GM08714 (cell line): ENCODE measurements around the gene SPRED3.
"Not testable (repeated sequence)": the region's sequence is repeated elsewhere in the genome, so short reads cannot be mapped to it uniquely, and the experiment has no call there.

Experiments
- H3K4me3 ChIP-seq: fragments of 200-500 bp; sonication (Bioruptor generic); 2 replicates; pipeline ENCODE4 v1.5.1; 2014; ENCODE audit warnings: mild to moderate bottlenecking, low read length, inconsistent platforms
- ZNF274 ChIP-seq: IDR thresholded peaks from 2 replicates; pipeline ENCODE4 v1.6.1; 2012; ENCODE audit warnings: mild to moderate bottlenecking, low read depth, low read length

SPRED3 gene, protein sequence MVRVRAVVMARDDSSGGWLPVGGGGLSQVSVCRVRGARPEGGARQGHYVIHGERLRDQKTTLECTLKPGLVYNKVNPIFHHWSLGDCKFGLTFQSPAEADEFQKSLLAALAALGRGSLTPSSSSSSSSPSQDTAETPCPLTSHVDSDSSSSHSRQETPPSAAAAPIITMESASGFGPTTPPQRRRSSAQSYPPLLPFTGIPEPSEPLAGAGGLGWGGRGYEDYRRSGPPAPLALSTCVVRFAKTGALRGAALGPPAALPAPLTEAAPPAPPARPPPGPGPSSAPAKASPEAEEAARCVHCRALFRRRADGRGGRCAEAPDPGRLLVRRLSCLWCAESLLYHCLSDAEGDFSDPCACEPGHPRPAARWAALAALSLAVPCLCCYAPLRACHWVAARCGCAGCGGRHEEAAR

DNA sequence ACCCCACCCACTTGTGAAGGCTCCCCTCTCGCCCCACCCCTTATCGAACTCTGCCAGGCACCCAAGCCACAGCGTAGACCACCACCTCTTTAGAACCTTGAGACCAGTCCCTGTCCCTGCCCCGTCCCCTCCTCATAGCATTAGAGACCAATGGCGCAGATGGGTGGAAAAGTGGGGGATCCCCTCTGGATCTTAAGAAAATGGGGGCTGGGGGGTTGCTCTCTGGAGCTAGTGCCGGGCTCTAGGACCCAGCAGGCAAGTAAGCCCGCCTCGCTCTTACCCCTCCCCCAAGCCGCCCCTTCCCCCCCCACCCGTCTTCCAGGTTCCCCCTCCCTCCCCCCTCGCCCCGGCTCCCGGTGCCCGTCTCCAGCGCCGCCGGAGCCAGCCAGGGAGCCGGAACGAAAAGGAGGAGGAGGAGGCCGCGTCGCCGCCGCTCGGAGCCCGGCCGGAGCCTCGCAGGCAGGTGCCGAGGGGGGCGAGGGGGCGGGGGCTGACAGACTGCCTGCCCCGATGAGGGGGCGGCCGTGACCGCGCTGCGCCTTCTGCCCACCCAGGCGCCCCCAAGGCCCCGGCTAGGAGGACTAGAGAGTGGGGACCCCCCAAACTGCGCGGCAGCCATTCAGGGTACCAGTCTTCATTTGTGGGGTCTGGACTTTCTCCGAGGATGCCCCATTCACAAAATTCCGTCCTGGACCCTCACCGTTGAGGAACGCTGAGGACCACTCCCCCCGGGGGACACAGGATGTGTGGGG is at the start of gene SPRED3:
SPRED3 (plus strand) TSS at position 349 of the 752 bp plus-strand sequence. CDS start 1,606 bp downstream, outside the sequence.
- no peak for TF ChIP-seq ZNF274

DNA sequence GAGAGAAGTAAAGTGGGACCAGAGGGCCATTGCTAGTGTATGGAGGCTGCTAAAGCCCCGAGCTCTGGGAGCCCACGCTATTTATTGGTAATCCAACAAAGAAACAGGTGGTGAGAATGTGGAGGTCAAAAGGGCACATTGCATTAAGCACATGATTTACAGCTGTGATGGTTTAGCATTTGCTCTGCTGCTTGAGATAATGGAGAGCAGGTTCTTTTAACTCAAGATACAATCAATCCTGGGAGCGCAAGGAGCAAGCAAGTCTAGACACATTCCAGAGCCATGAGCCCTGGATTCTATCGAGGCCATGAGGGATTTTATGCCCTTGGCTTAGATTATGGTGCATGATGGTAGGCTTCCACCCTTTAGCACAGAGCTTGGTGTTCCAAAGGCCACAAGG is 49.5 kb upstream of the SPRED3 start:
- not testable (repeated sequence) for H3K4me3 ChIP-seq

More for the DNA sequence above, at the start of gene SPRED3:
- peak within 1 kb of the TSS; percentile 53 for H3K4me3 ChIP-seq

DNA sequence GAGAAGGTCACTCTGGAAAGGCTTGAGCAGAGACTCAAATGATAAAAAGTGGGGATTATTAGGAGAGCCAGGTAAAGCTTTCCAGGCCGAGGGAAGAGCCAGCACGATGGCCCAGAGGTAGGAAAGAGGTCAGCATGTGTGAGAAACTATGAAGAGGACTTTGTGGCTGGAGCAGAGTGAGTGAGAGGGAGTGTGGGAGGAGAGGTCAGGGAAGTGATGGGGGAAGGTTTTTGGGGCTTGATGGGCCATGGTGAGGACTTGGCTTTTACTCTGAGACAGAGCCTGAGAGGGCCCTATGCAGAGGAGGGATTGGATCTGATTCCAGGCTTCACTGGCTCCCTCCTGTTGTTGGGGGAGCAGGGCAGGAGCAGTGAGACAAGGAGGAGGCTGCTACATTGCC is 47.6 kb upstream of the SPRED3 start:
- no peak for TF ChIP-seq ZNF274
- H3K4me3 ChIP-seq, result no peak overlapping the region

DNA sequence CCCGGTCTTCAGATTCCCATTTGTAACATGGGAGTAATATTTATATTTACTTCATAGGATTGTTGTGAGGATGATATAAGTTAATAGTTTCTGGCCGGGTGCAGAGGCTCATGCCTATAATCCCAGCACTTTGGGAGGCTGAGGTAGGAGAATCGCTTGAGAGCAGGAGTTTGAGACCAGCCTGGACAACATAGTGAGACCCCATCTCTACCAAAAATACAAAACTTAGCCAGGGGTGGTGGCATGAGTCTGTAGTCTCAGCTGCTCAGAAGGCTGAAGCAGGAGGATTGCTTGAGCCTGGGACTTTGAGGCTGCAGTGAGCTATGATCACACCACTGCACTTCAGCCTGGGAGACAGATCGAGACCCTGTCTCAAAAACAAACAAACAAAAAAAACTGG is 41.7 kb upstream of the SPRED3 start:
- H3K4me3 ChIP-seq, result no peak overlapping the region
- TF ChIP-seq ZNF274, result no peak

DNA sequence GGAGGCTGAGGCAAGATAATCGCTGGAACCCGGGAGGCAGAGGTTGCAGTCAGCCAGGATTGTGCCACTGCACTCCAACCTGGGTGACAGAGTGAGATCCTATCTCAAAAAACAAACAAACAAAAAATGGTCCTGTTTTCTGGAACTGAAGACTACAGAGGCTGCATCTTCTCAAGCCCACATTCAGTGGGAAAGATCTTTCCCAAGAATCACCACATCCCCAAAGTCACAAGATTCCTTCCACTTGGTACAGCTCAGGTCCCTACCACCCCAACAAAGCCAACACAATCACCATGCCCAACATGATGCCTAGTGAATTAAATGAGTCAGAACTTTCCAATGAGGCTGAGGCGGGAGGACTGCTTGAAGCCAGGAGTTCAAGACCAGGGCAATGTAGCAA is 37.6 kb upstream of the SPRED3 start:
- no peak overlapping the region for H3K4me3 ChIP-seq
- no peak for TF ChIP-seq ZNF274

DNA sequence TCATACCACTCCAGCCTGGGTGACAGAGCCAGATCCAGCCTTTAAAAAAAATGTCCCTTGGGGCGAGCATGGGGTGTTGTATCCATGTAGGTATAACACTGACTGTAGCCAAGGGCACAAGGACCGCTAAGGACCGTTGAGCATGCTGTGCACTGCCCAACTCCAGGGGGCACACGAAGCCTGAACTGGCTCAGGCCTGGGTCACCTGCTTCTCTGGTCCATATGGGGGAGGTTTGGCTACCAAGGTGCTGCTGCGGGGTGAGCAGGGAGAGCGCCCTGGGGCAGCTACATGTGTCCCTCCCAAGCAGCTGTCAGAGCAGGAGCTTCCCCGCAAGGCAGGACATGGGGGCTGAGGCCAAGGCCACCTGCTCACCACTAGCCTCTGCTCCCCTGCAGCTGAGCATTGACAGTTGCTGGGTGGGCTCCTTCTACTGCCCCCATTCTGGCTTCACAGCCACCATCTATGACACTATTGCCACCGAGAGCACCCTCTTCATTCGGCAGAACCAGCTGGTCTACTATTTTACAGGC is 36.6 kb upstream of the SPRED3 start:
- no peak for TF ChIP-seq ZNF274

DNA sequence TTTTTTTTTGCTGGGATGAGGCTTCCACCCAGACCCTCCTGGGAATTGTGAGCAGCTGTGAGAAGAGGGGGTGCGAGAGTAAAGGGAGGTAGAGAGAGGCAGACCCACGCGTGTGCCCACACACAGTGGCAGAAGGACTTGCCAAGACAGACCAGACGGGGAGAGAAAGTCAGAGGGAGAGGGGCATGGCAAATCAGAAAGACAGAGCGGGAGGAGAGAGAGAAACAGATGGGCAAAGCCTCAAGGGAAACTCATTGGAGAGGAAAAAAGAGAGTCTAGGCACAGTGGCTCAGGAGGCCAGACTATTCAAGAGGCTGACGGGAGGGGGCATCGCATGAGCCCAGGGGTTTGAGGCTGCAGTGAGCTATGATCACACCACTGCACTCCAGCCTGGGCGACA is 35.9 kb upstream of the SPRED3 start:
- no peak overlapping the region for H3K4me3 ChIP-seq
- TF ChIP-seq ZNF274, result no peak

More for the DNA sequence above, 36.6 kb upstream of the SPRED3 start:
- H3K4me3 ChIP-seq, result no peak overlapping the region

DNA sequence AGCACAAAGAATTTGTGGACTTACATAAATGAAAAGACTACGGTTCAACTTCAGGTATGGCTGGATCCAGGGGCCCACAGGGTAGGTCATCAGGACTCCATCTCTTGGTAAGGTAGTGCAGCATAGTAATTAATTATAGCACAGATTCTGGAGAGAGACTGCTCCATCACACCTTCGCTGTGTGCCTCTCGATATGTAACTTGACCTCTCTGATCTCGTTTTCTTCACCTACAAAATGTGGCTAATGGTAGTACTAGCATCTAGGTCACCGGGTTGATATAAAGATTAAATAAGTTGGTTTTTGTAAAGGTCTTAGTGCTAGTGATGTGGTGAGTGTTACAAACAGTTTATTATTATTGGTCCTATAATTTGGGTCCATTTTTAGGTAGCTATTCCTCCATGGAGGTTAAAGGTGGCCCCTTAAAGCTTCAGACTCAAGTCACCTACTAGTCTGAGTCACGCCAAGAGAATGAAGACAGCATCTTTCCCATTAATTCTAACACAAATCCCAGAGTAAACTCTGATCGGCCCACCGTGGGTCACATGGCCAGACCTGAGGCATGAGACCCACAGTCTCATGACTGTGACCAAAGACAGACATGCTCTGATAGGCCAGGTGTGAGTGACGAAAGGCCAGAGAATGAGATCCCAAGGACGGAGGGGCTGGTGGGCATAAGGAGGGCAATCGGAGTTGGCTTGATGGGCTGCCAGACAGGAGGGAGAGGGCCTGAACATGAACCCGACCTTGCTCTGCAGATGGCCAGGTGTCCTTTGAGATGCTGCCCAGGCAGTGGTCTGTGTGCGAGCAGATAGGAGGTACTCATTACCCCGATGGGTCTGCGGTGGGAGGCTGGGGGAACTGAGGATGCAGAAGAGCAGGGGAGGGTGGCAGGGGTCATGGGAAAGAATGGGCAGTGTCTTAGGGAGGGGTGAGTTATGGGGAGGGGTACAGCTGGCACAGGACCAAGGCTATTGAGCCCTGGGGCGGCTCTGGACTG is 32.5 kb upstream of the SPRED3 start:
- no peak for TF ChIP-seq ZNF274
- H3K4me3 ChIP-seq, result no peak overlapping the region

DNA sequence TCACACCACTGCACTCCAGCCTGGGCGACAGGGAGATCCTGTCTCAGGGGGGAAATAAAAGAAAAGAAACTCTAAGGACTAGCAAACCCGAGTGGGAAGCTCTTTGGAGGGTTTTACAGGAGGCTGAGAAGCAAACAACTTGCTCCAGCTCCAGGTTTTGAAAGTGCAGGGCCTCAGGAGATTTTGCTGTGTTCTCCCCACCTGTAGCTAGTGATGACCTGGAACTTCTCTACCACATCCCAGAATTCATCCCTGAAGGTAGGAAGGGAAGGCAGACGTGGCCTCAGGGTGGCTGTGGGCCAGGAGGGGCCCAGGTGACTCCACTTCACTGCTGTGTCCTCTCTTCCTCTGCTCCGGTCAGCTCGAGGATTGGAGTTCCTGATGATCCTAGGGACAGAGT is 30.4 kb upstream of the SPRED3 start:
- no peak for TF ChIP-seq ZNF274

DNA sequence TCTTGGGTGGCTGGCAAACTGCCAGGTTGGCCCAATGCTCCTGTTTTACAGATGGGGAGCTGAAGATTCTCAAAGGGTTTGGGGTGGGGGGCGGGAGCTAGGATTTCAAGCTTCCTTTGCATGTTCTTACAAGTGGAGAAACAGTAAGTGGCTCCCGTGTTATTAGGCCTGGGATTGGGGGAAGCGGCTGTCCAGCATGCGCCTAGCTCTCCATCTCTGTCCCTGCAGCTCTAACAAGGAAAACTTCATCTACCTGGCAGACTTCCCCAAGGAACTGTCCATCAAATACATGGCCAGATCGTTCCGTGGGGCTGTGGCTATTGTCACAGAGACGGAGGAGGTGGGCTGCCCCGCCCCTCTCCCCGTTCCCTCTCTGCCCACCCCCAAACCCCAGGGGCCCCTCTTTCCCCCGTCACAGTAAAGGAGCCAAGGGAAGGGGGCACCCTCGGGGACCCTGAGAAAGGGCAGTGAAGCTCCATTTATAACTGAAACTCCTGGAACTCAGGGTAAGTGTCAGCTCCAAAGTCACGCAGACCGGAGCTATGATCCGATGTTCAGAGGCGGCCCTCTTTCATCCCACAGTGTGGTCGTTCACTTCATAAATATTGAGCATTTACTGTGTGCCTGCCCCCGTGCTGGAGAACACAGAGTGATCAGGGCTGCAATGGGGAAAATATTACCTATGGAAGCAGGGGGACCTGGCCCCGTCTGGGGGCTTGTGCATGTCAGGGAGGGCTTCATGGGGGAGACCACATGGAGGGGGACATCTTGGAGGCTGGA is 29.1 kb upstream of the SPRED3 start:
- no peak for TF ChIP-seq ZNF274
- no peak overlapping the region for H3K4me3 ChIP-seq

More for the DNA sequence above, 30.4 kb upstream of the SPRED3 start:
- H3K4me3 ChIP-seq, result no peak overlapping the region

DNA sequence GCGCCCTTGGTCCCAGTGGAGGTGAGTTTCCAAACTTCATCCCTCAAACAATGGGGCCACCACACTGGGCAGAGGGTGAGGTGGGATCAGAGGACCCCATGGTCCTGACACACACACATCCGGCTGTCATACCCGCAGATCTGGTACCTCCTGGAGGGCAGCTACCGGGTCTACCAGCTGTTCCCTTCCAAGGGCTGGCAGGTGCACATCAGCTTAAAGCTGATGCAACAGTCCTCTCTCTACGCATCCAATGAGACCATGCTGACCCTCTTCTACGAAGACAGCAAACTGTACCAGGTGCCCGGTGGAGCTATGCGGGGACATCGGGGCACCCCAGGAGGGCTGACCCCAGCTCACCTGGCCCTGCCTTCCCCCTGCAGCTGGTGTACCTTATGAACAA is 28.1 kb upstream of the SPRED3 start:
- TF ChIP-seq ZNF274, result no peak
- H3K4me3 ChIP-seq, result no peak overlapping the region

DNA sequence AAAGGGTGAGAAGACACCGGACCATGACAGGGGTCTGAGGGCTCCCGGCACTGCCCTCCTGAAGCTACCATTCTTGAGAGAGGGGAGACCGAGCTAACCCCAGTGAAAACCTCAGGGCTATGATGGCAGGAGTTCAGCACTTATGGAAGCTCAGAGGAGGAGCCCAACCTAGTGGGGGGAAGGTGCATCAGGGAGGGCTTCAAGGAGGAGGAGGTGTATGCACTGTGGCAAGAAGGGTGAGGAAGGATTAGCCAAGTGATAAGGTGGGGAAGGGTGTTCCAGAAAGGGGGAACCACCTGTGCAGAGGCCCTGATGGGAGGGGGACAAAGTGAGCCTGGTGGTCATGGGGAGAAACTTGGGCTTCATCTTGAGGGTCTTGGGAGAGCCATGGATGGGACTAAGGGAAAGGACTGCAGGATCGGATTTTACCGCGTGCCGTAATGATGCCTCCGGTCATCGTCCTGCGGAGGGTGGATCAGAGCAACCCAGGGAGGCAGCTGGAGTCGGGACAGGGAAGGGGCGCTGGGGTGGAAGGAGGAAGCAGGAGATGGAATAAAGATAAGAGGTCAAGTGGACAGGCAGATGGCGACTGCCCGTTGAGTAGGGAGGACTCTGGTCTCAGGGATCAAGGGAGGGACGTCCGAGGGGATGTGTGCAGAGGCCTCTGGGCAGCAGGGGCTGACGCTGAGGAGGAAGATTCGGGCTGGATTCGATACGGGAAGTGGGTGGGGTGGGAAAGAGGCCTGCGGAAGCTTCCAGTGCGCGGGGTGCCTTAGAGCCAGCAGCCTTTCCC is 27.5 kb upstream of the SPRED3 start:
- H3K4me3 ChIP-seq, result peak overlapping the region; percentile 63; the same call in 1 of the 2 replicates
- no peak for TF ChIP-seq ZNF274
